SW480 (cell line): ENCODE results near the gene WDR90.
A peak's percentile ranks its signal among the peaks of the same experiment; 100 is the strongest.

Source experiments
- DNase-seq: peaks from one replicate; pipeline ENCODE4 v3.0.0-alpha.2; 2016; ENCODE audit warnings: low spot score

WDR90 gene

GRCh38 chr16:676913-677312, 27.7 kb downstream of the WDR90 start:
- DNase-seq, result peak; percentile 91

- DNase-seq, result no peak
Observed at GRCh38 chr16:677316-678190, 28.4 kb downstream of the WDR90 start.

DNA sequence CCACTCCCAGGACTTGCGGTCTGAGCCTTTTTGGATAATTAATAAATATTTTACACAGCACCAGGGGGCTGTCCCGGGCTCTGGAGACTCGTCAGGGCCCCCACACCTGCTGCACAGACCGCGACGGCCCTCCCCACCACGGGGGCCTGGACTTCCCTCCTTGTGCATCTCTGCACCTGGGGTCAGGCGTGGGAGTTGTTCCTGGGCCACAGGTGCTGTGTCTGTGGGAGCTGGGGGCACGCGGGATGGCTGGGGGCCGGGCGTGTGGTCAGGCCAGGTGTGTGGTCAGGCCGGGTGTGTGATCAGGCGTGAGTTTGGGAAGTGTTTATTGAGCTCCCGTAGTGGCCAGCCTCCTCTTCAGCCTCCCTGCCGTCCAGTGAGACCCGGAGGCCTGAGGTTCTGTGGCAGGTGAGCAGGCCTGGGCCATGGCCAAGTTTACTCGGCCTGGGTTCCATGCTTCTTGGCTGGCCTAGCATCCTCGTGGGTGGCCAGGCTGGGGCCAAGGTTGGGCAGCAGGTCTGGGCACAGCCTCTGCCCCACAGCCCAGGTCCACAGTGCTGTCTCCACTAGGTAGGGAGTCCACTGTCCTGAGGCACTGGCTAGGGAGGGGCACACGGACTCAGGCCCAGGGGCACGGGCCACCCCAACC, 29.2 kb downstream of the WDR90 start:
- DNase-seq, result no peak

GRCh38 chr16:678858-679813, 30.0 kb downstream of the WDR90 start:
- DNase-seq, result peak; percentile 86

GRCh38 chr16:679814-680624, 30.9 kb downstream of the WDR90 start, which contains the start of gene STUB1:
Gene STUB1, plus strand, starts transcription at chr16:680410. Its CDS starts 116 bp downstream, at chr16:680526.
- peak; percentile 82 for DNase-seq

DNA sequence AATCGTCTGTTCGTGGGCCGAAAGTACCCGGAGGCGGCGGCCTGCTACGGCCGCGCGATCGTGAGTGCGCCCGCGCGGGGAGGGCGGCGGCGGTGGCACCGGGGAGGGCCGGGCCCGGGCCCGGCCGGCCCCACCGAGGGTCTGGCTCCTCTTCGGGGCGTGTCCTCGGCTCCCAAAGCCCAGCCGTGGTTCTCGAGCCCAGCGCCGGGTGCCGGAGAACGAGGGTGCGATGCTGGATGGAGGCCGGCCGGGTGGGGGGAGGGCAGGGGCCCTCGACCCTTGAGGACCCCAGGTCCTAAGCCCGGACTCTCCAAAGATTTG, 31.4 kb downstream of the WDR90 start:
- no peak for DNase-seq

DNA sequence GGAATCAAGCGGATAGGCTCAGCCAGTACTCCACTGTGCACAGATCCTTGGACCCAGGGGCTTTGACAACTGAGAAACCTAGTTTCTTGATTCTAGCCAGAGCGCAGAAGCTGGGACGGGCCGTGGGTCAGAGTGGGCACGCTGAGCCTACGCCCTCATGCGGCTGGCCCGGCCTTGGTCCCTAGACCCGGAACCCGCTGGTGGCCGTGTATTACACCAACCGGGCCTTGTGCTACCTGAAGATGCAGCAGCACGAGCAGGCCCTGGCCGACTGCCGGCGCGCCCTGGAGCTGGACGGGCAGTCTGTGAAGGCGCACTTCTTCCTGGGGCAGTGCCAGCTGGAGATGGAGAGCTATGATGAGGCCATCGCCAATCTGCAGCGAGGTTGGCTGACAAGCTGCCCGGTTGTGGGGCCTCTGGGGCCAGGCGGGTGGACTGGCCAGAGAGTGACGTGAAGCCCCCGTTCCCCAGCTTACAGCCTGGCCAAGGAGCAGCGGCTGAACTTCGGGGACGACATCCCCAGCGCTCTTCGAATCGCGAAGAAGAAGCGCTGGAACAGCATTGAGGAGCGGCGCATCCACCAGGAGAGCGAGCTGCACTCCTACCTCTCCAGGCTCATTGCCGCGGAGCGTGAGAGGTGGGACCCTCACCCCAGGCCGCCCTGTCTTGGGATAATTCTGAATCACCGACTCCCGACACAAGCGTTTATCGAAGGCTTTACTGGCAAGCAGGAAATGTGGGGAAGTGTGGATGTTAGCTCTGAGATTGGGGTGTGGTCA, 32.0 kb downstream of the WDR90 start:
- peak; percentile 54 for DNase-seq

DNA sequence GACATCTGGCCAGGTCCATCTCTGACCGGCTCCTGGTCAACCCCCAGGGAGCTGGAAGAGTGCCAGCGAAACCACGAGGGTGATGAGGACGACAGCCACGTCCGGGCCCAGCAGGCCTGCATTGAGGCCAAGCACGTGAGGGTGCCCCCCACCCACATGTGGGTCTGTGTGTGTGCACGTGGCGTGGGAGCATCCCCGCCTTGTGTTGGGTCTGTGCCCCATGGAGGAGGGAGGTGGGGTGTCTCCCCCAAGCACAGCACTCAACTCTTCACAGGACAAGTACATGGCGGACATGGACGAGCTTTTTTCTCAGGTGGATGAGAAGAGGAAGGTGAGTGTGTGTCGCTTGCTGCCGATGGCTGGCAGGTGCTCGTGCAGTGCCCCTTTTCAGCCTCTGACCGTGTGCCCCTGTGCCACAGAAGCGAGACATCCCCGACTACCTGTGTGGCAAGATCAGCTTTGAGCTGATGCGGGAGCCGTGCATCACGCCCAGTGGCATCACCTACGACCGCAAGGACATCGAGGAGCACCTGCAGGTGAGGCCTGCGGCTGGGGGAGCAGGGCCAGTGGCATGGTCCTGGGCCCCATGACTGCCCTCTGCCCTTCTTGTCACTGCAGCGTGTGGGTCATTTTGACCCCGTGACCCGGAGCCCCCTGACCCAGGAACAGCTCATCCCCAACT, 32.7 kb downstream of the WDR90 start:
- DNase-seq, result no peak

GRCh38 chr16:682493-683395, 33.6 kb downstream of the WDR90 start:
- DNase-seq, result no peak

GRCh38 chr16:683396-684070, 34.4 kb downstream of the WDR90 start:
- no peak for DNase-seq

DNA sequence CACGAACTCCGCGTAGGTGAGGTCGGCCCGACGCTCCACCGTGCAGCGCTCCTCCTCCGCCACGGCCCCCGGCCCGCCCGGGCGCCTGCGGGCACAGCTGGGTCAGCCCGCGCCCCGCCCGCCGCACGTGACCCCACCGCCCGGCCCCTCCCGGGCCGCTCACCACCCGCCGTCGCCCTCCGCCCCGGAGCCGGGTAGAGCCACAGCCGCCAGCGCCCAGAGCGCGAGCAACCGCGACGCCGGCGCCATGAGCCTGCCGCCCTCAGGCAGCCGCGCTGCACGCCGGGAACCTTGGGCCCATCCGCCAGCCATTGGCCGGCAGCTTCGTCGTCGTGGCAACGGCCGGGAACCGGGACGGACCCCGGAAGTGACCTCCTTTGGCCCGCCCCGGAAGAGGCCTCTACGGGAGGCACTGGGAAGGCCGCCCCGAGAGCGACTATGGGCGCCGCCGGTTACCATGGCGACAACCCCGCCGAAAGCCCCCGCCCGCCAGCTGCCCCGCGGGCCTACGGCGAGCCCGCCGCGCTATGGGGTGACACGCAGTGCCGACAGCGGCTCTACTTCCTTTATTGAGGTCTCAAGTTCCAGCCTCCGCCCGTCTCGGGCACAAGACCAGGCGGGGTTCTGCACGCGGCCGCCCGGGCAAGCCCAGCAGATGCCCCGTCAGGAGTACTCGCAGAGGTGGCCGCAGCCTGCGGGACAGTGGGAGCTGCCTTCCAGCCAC, 35.1 kb downstream of the WDR90 start, which contains the start of gene JMJD8:
Gene JMJD8 (minus strand): TSS at position 264 of the 724 bp plus-strand sequence. CDS start 15 bp downstream, at position 249.
- DNase-seq, result peak; percentile 95

GRCh38 chr16:684961-685696, 36.0 kb downstream of the WDR90 start:
- DNase-seq, result peak; percentile 88

- DNase-seq, result peak; percentile 63
Observed at GRCh38 chr16:685967-686366, 36.8 kb downstream of the WDR90 start.

GRCh38 chr16:686459-687260, 37.5 kb downstream of the WDR90 start:
- DNase-seq, result no peak

GRCh38 chr16:687499-687898, 38.3 kb downstream of the WDR90 start:
- no peak for DNase-seq
